GM12878 (cell line): ENCODE results near the gene PDCD6IP. TPM values are rescaled to one million over a fixed set of nuclear protein-coding genes. Genes with fewer than 3 reads are reported as not detected.
"Not testable (repeated sequence)": the region's sequence is repeated elsewhere in the genome, so short reads cannot be mapped to it uniquely, and the experiment has no call there.

ENCODE experiments used
- ATAC-seq: fragments of 200-7000 bp; cut with Tn5 transposase; 3 replicates; pipeline ENCODE4 v1.9.1; 2020; ENCODE audit warnings: mild to moderate bottlenecking, moderate library complexity
- BruUV-seq: library from RNA; stranded (reverse); fragments of 400-500 nt; replicated peaks from 2 replicates; lab custom pipeline; 2021; lab: Mats Ljungman, UMichigan
- CTCF ChIA-PET: fragments of 300-600 bp; sonication (Branson Sonifier 250); formaldehyde crosslinking; extraction: SDS; loops from one replicate; lab custom pipeline; 2021; ENCODE audit warnings: inconsistent platforms; lab: Yijun Ruan, JAX
- POLR2A ChIA-PET: fragments of 350-600 bp; formaldehyde crosslinking; extraction: SDS; loops from one replicate; lab custom pipeline; 2021; ENCODE audit warnings: inconsistent platforms; lab: Charles Lee
- RAD21 ChIA-PET: fragments of 300-600 bp; sonication (Branson Sonifier 250); formaldehyde crosslinking; loops from one replicate; lab custom pipeline; 2023; ENCODE audit warnings: antibody characterized with exemption; ENCODE audit not compliant: unreplicated experiment; lab: Charles Lee
- SMC1A ChIA-PET: fragments of 300-600 bp; sonication (Branson Sonifier 250); formaldehyde crosslinking; loops from one replicate; lab custom pipeline; 2023; ENCODE audit not compliant: unreplicated experiment, uncharacterized antibody; lab: Charles Lee
- DNase-seq: peaks from one replicate; pipeline ENCODE4 v3.0.0-alpha.2; 2011; ENCODE audit warnings: low read depth, low spot score
- FAIRE-seq: peaks from 3 replicates; lab custom pipeline; 2011; peaks lifted over from hg19 to GRCh38; lab: Jason Lieb, UNC
- H2AFZ ChIP-seq: 2 replicates; pipeline ENCODE4 v1.6.0; 2011; ENCODE audit warnings: low read depth, low read length, control low read depth; ENCODE audit not compliant: control insufficient read depth
- H3K27ac ChIP-seq: 2 replicates; pipeline ENCODE4 v1.5.1; 2011; ENCODE audit warnings: control low read depth; ENCODE audit not compliant: control insufficient read depth, insufficient read depth
- H3K27me3 ChIP-seq, 2 experiments: replicated peaks in 1 of 2; 2 replicates each; pipeline versions ENCODE4 v1.6.0 to v1.6.1; 2011; ENCODE audit warnings: low read length in 1 of 2; ENCODE audit not compliant: control insufficient read depth in 2 of 2, insufficient read depth in 2 of 2
- H3K36me3 ChIP-seq, 2 experiments: 2 replicates each; pipeline ENCODE4 v1.5.1; 2011; ENCODE audit warnings: low read length in 1 of 2; ENCODE audit not compliant: control insufficient read depth in 2 of 2, insufficient read depth in 2 of 2
- H3K4me1 ChIP-seq: 2 replicates; pipeline ENCODE4 v1.6.1; 2011; ENCODE audit warnings: mild to moderate bottlenecking, low read length, moderate library complexity, mixed read lengths; ENCODE audit not compliant: control insufficient read depth, insufficient read depth
- H3K4me2 ChIP-seq: 2 replicates; pipeline ENCODE4 v1.6.0; 2011; ENCODE audit warnings: control low read depth; ENCODE audit not compliant: control insufficient read depth, insufficient read depth
- H3K4me3 ChIP-seq: fragments of 200-600 bp; sonication (generic); 2 replicates; pipeline ENCODE4 v1.5.1; 2016
- H3K79me2 ChIP-seq: 2 replicates; pipeline ENCODE4 v1.6.0; 2011; ENCODE audit warnings: low read length; ENCODE audit not compliant: control insufficient read depth, insufficient read depth
- H3K9ac ChIP-seq: 2 replicates; pipeline ENCODE4 v1.8.0; 2011; ENCODE audit warnings: low read length, control low read depth, mixed read lengths; ENCODE audit not compliant: control insufficient read depth, insufficient read depth
- H3K9me3 ChIP-seq: replicated peaks from 3 replicates; pipeline ENCODE4 v1.5.1; 2011; ENCODE audit warnings: mild to moderate bottlenecking, low read length; ENCODE audit not compliant: control insufficient read depth, insufficient read depth
- H4K20me1 ChIP-seq: 2 replicates; pipeline ENCODE4 v1.6.0; 2011; ENCODE audit not compliant: control insufficient read depth, insufficient read depth
- CBX5 ChIP-seq: sonication (generic); IDR thresholded peaks from 2 replicates; pipeline ENCODE4 v1.6.1; 2016; ENCODE audit warnings: low read depth, moderate library complexity, mild to moderate bottlenecking, inconsistent platforms
- CEBPB ChIP-seq, 2 experiments: fragments of 150-350 bp in 1 of 2; IDR thresholded peaks; 2 replicates each; pipeline ENCODE4 v1.6.1; 2012 to 2014; ENCODE audit warnings: low read depth in 2 of 2, low read length in 2 of 2, borderline replicate concordance in 1 of 2, inconsistent platforms in 1 of 2
- PML ChIP-seq: IDR thresholded peaks from 2 replicates; pipeline ENCODE4 v1.6.1; 2012; ENCODE audit warnings: low read length, inconsistent platforms
- SMARCA5 ChIP-seq: fragments of 450-650 bp; IDR thresholded peaks from 2 replicates; pipeline ENCODE4 v1.6.1; 2017; ENCODE audit warnings: mild to moderate bottlenecking
- WRNIP1 ChIP-seq: IDR thresholded peaks from 2 replicates; pipeline ENCODE4 v1.6.1; 2011; ENCODE audit warnings: low read depth, low read length, improper control_type of control experiment, borderline replicate concordance
- WGBS: methylation state at CpG from one replicate; pipeline ENCODE4 v1.1.6; 2016; ENCODE audit warnings: low lambda C conversion rate; ENCODE audit not compliant: insufficient replicate concordance, insufficient coverage; ENCODE audit errors: missing lambda C conversion rate; 5-methylcytosine and 5-hydroxymethylcytosine counted together
- in situ Hi-C: fragments of 300-500 bp; cut with MboI; formaldehyde crosslinking; loops from 9 replicates; pipeline ENCODE4 v1.14.3; 2018; ENCODE audit warnings: mixed read lengths
- intact Hi-C: fragments of 100-400 bp; cut with micrococcal nuclease; formaldehyde crosslinking; loops from one replicate; pipeline ENCODE4 v1.14.2; 2022; ENCODE audit not compliant: unreplicated experiment
- polyA plus RNA-seq, 11 experiments: library from polyadenylated mRNA; depleted of rRNA in 4 of 11; unstranded in 6 of 11; stranded (reverse) in 5 of 11; fragments of >200 nt; fragmentation: Nextera tagmentation in 4 of 11; fragmentation: Illumina TruSeq in 1 of 11; extraction: Ambion mirVana in 4 of 11; extraction: Trizol in 1 of 11; gene quantifications; 1 replicate in 1 of 11; 2 replicates in 10 of 11; pipeline versions ENCODE4 v1.2.1 to v1.2.3, GENCODE V29; 2011 to 2016; ENCODE audit warnings: inconsistent platforms in 2 of 11, missing spikeins in 2 of 11, low read depth in 1 of 11
- total RNA-seq, 4 experiments: library from RNA; depleted of rRNA in 3 of 4; stranded (reverse); fragments of >200 nt in 3 of 4; fragmentation: Illumina TruSeq in 1 of 4; extraction: Trizol in 1 of 4; gene quantifications; 2 replicates each; pipeline versions ENCODE4 v1.2.1 to v1.2.3, GENCODE V29; 2013 to 2021
- TF ChIP-seq, protein P1 (sequence below): IDR thresholded peaks from 2 replicates; pipeline ENCODE4 v1.6.1; 2011; ENCODE audit warnings: borderline replicate concordance, low read depth, mild to moderate bottlenecking, moderate library complexity, mixed read lengths, low read length; ENCODE audit not compliant: insufficient read depth; ENCODE audit errors: extremely low read length

Gene PDCD6IP
- total and polyA plus RNA-seq, 10 of the 15 experiments (the other 5 are each of a cell fraction or from before 2014, with no cell fraction given): 16.0 to 169 (median 81.2) TPM

DNA sequence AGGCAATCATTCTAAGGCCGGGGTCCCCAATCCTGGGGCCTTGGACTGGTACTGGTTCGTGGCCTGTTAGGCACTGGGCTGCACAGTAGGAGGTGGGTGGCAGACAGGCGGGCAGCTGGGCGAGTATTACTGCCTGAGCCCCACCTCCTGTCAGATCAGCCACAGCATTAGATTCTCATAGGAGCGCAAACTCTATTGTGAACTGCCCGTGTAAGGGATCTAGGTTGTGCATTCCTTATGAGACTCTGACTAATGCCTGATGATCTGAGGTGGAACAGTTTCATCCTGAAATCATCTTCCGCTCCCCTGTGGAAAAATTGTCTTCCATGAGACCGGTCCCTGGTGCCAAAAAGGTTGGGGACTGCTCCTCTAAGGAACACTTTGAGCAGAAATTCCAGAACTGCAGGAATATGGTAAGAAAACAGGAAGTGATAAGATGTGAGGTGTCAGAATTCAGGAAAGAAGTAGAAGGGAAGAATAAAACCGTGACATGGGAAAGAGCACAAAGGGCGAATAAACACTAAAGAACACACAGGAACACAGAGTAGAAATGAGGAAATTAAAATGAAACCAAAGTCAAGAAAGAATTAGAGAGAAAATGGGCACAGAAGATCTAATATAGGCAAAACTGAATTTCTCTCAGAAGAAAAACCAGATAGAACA is 57.6 kb downstream of the PDCD6IP start (continued):
- TF ChIP-seq WRNIP1: no peak
- TF ChIP-seq, protein P1, sequence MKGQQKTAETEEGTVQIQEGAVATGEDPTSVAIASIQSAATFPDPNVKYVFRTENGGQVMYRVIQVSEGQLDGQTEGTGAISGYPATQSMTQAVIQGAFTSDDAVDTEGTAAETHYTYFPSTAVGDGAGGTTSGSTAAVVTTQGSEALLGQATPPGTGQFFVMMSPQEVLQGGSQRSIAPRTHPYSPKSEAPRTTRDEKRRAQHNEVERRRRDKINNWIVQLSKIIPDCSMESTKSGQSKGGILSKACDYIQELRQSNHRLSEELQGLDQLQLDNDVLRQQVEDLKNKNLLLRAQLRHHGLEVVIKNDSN: no peak
- TF ChIP-seq SMARCA5: no peak
- no peak for TF ChIP-seq PML
- no peak for TF ChIP-seq CEBPB (IDR thresholded peaks at IDR 0.05; ENCODE audit: borderline replicate concordance in 1 of 2, low read depth in 2 of 2, low read length in 2 of 2)
- no peak for TF ChIP-seq CBX5

DNA sequence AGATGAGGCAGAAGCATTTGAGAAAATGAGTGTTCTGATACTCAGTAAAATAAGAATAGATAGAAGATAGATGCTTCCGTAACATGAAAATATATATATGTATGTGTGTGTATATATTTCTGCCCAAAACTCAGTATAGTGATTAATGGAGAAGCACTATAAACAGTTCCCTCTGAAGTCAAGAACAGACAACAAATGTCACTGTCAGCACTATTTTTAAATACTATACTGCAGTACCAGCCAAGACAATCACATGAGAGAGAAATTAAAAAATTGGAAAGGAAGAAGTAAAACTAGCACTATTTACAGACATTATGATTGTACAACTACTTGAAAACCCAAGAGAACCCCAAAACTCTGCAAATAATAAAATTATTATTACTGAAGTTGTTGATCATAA is 59.3 kb downstream of the PDCD6IP start:
- H3K36me3 ChIP-seq: peaks cover 3 to 19% of the 10 kb centered on the region in 2 experiments
- intact Hi-C loops, FAIRE-seq, H3K4me3 ChIP-seq, CTCF ChIA-PET, H3K79me2 ChIP-seq, H3K27ac ChIP-seq, DNase-seq, ATAC-seq, H3K9me3 ChIP-seq, H3K9ac ChIP-seq, H3K27me3 ChIP-seq, POLR2A ChIA-PET, in situ Hi-C loops, SMC1A ChIA-PET, H2AFZ ChIP-seq, H3K4me1 ChIP-seq, H3K4me2 ChIP-seq, RAD21 ChIA-PET, H4K20me1 ChIP-seq: not testable (repeated sequence)
- BruUV-seq: TSS peak; percentile 15
- 94% methylated on average over 1 of the region's 1 CpG for WGBS
